PC-9 (cell line): Measurements from ENCODE around the gene CASP10. TPM values are rescaled to one million over a fixed set of nuclear protein-coding genes. Genes with fewer than 3 reads are reported as not detected.

Experiments used
- BruUV-seq: library from RNA; stranded (reverse); fragments of 400-500 nt; replicated peaks from 2 replicates; lab custom pipeline; 2021; lab: Mats Ljungman, UMichigan
- CTCF ChIA-PET: fragments of 300-600 bp; sonication (Branson Sonifier 250); formaldehyde crosslinking; loops from one replicate; lab custom pipeline; 2022; ENCODE audit warnings: antibody characterized with exemption; lab: Charles Lee
- POLR2A ChIA-PET: fragments of 300-600 bp; sonication (Branson Sonifier 250); formaldehyde crosslinking; loops from one replicate; lab custom pipeline; 2022; ENCODE audit warnings: antibody characterized with exemption; ENCODE audit not compliant: unreplicated experiment; lab: Charles Lee
- DNase-seq, 2 experiments: peaks; one replicate each; pipeline versions ENCODE4 v3.0.0 to v3.0.0-alpha.2; 2015 to 2022; ENCODE audit warnings: mixed read lengths in 1 of 2
- H2AFZ ChIP-seq: fragments of 200-600 bp; sonication (generic); 2 replicates; pipeline ENCODE4 v1.8.1; 2017; ENCODE audit warnings: antibody characterized with exemption
- H3F3A ChIP-seq: fragments of 200-600 bp; sonication (generic); 2 replicates; pipeline ENCODE4 v1.8.1; 2017; ENCODE audit warnings: antibody characterized with exemption, mild to moderate bottlenecking, low read depth; ENCODE audit not compliant: insufficient read depth
- H3K27ac ChIP-seq: fragments of 200-600 bp; sonication (generic); 2 replicates; pipeline ENCODE4 v1.6.1; 2016; ENCODE audit warnings: mixed run types
- H3K27me3 ChIP-seq: fragments of 200-600 bp; sonication (generic); 2 replicates; pipeline ENCODE4 v1.6.1; 2016; ENCODE audit warnings: low read depth, mixed run types; ENCODE audit not compliant: insufficient read depth
- H3K36me3 ChIP-seq: fragments of 200-600 bp; sonication (generic); 2 replicates; pipeline ENCODE4 v1.6.1; 2016; ENCODE audit warnings: low read depth, mixed run types
- H3K4me1 ChIP-seq: fragments of 200-600 bp; sonication (generic); replicated peaks from 2 replicates; pipeline ENCODE4 v1.6.1; 2016; ENCODE audit warnings: mixed run types; ENCODE audit not compliant: insufficient read depth
- H3K4me2 ChIP-seq: fragments of 200-600 bp; sonication (generic); 2 replicates; pipeline ENCODE4 v1.6.1; 2017; ENCODE audit warnings: mixed run types
- H3K4me3 ChIP-seq: fragments of 200-600 bp; sonication (generic); 2 replicates; pipeline ENCODE4 v1.6.1; 2016; ENCODE audit warnings: mixed run types
- H3K79me2 ChIP-seq: fragments of 200-600 bp; sonication (generic); 2 replicates; pipeline ENCODE4 v1.6.1; 2017; ENCODE audit warnings: low read depth, mixed run types
- H3K9me2 ChIP-seq: fragments of 200-600 bp; sonication (generic); 2 replicates; pipeline ENCODE4 v1.8.1; 2017; ENCODE audit warnings: mild to moderate bottlenecking; ENCODE audit not compliant: insufficient read depth
- H3K9me3 ChIP-seq: fragments of 200-600 bp; sonication (generic); 2 replicates; pipeline ENCODE4 v1.8.1; 2016; ENCODE audit warnings: low read depth; ENCODE audit not compliant: insufficient read depth
- H4K20me1 ChIP-seq: fragments of 200-600 bp; sonication (generic); 2 replicates; pipeline ENCODE4 v1.8.1; 2017; ENCODE audit not compliant: insufficient read depth
- CTCF ChIP-seq: fragments of 200-600 bp; sonication (generic); conservative IDR thresholded peaks from 2 replicates; pipeline ENCODE4 v1.6.1; 2017; ENCODE audit warnings: mixed run types, antibody characterized with exemption, mild to moderate bottlenecking, moderate library complexity
- EZH2 ChIP-seq: fragments of 200-600 bp; sonication (generic); IDR thresholded peaks from 2 replicates; pipeline ENCODE4 v1.8.0; 2017; ENCODE audit warnings: antibody characterized with exemption, low read depth
- intact Hi-C: fragments of 100-400 bp; cut with micrococcal nuclease; formaldehyde crosslinking; loops from one replicate; pipeline ENCODE4 v1.10.0; 2022; ENCODE audit not compliant: unreplicated experiment
- total RNA-seq: library from RNA; stranded (reverse); gene quantifications from 2 replicates; pipeline ENCODE4 v1.2.3, GENCODE V29; 2021

The CASP10 gene
- total RNA-seq, 1 experiment from 2014 or later, result 15.2 TPM

GRCh38 chr2:201233812-201234662, 51.1 kb downstream of the CASP10 start:
- POLR2A ChIA-PET, result interaction anchor here (0.5 to 1.4 kb wide), 11 partner anchors 15 to 830 kb away, joined by 3 to 12 read pairs (median 4); partner anchors contain the start of genes ALS2, CASP10 and NDUFB3
- Histone ChIP-seq H3K79me2 (peaks cover 29% of the 10 kb centered on the region), H4K20me1 (no peaks in the 10 kb centered on the region), H3K4me3 (peak overlapping the region; percentile 88), H3K9me3 (no peaks in the 10 kb centered on the region; the same call in 1 of the 2 replicates), H3K9me2 (no peaks in the 10 kb centered on the region), H3K36me3 (peaks cover 7% of the 10 kb centered on the region; the same call in 1 of the 2 replicates), H3K27ac (peak overlapping the region; percentile 62), H3K4me2 (peak overlapping the region; percentile 93), H3K27me3 (no peaks in the 10 kb centered on the region), H2AFZ (peak overlapping the region; percentile 86), H3K4me1 (peaks cover 34% of the 10 kb centered on the region), H3F3A (no peaks in the 10 kb centered on the region; the same call in 1 of the 2 replicates)
- intact Hi-C loops, result loop anchor here (1.0 to 10.0 kb wide), 7 partner anchors 115 to 621 kb away; partner anchors contain the start of genes ALS2, HYCC2, NDUFB3 and TMEM237
- TF ChIP-seq CTCF (no peak), EZH2 (no peak)
- no peak for DNase-seq
- BruUV-seq, result TSS peak; percentile 68
- CTCF ChIA-PET, result interaction anchor here (2.9 kb wide), 1 partner anchor 51 kb away, joined by 59 read pairs; the partner anchor contains the start of gene CASP10

- no TSS peak for BruUV-seq
- peak in 1 of 2 experiments; percentile 44 for DNase-seq
- H3K27me3 ChIP-seq, result no peaks in the 10 kb centered on the region
- H3K4me1 ChIP-seq, result peaks cover 33% of the 10 kb centered on the region
- no peaks in the 10 kb centered on the region; the same call in 1 of the 2 replicates for H3K9me3 ChIP-seq
- no peaks in the 10 kb centered on the region for H4K20me1 ChIP-seq
- peak overlapping the region; percentile 86 for H2AFZ ChIP-seq
- ChIA-PET POLR2A (interaction anchor here (0.6 to 0.7 kb wide), 3 partner anchors 51 to 830 kb away, joined by 3 to 4 read pairs (median 4); partner anchors contain the start of gene CASP10), CTCF (interaction anchor here (0.6 kb wide), 1 partner anchor 131 kb away, joined by 3 read pairs; no protein-coding TSS in a partner anchor)
- peak overlapping the region; percentile 88 for H3K4me3 ChIP-seq
- no peak for TF ChIP-seq EZH2
- no peak for TF ChIP-seq CTCF
- H3K79me2 ChIP-seq, result peaks cover 29% of the 10 kb centered on the region
- H3K36me3 ChIP-seq, result peaks cover 10% of the 10 kb centered on the region; the same call in 1 of the 2 replicates
- intact Hi-C loops, result loop anchor here (5.0 to 10.0 kb wide), 4 partner anchors 162 to 620 kb away; partner anchors contain the start of genes HYCC2, NDUFB3, STRADB and TMEM237
- peak overlapping the region; percentile 93 for H3K4me2 ChIP-seq
- peak overlapping the region; percentile 7; the same call in 1 of the 2 replicates for H3K27ac ChIP-seq
- H3F3A ChIP-seq, result no peaks in the 10 kb centered on the region; the same call in 1 of the 2 replicates
- no peaks in the 10 kb centered on the region for H3K9me2 ChIP-seq
These were observed 51.8 kb downstream of the CASP10 start for GRCh38 chr2:201234663-201235135.
